Endothelial cell (in vitro differentiated cells): ENCODE results near the gene INSR. TPM values are rescaled to one million over a fixed set of nuclear protein-coding genes. Genes with fewer than 3 reads are reported as not detected.

Experiments used
- DNase-seq: peaks from one replicate; pipeline ENCODE4 v3.0.0; 2021; ENCODE audit warnings: low spot score
- H3K27ac Mint-ChIP-seq: one replicate; pipeline ENCODE4 v1.8.0; 2021; ENCODE audit warnings: mixed read lengths, inconsistent platforms; ENCODE audit not compliant: unreplicated experiment
- H3K27me3 Mint-ChIP-seq: one replicate; pipeline ENCODE4 v1.8.0; 2021; ENCODE audit warnings: mild to moderate bottlenecking, moderate library complexity, mixed read lengths, inconsistent platforms; ENCODE audit not compliant: unreplicated experiment
- H3K36me3 Mint-ChIP-seq: one replicate; pipeline ENCODE4 v1.8.0; 2021; ENCODE audit warnings: mild to moderate bottlenecking, low read depth, mixed read lengths, inconsistent platforms; ENCODE audit not compliant: unreplicated experiment
- H3K4me1 Mint-ChIP-seq: one replicate; pipeline ENCODE4 v1.8.0; 2021; ENCODE audit warnings: mild to moderate bottlenecking, mixed read lengths, inconsistent platforms; ENCODE audit not compliant: unreplicated experiment
- H3K4me3 Mint-ChIP-seq: one replicate; pipeline ENCODE4 v1.8.0; 2021; ENCODE audit warnings: mild to moderate bottlenecking, mixed read lengths, inconsistent platforms; ENCODE audit not compliant: unreplicated experiment
- H3K9me3 Mint-ChIP-seq: one replicate; pipeline ENCODE4 v1.8.0; 2021; ENCODE audit warnings: mixed read lengths, inconsistent platforms; ENCODE audit not compliant: unreplicated experiment
- CTCF ChIP-seq: fragments of 200-600 bp; sonication (generic); IDR thresholded peaks from one replicate; pipeline ENCODE4 v1.5.0; 2021; ENCODE audit warnings: antibody characterized with exemption; ENCODE audit not compliant: unreplicated experiment
- total RNA-seq: library from RNA; stranded (reverse); fragmentation: NEBNext Ultra II Directional; extraction: Animal tissue kit (Norgen Biotek cat#: 25700); gene quantifications from one replicate; pipeline ENCODE4 v1.2.1, GENCODE V29; 2021; ENCODE audit not compliant: unreplicated experiment

Gene INSR
- total RNA-seq, 1 donor from 2014 or later: 28.9 TPM

GRCh38 chr19:7161292-7161691 lies 132.9 kb downstream of the INSR start:
- H3K27me3 Mint-ChIP-seq: peaks cover 5% of the 10 kb centered on the region
- no peaks in the 10 kb centered on the region for H3K9me3 Mint-ChIP-seq
- H3K4me1 Mint-ChIP-seq: no peaks in the 10 kb centered on the region
- no peak for DNase-seq
- no peak for TF ChIP-seq CTCF
- peak overlapping the region; percentile 78 for H3K4me3 Mint-ChIP-seq
- peaks cover 13% of the 10 kb centered on the region for H3K36me3 Mint-ChIP-seq
- peak overlapping the region; percentile 30 for H3K27ac Mint-ChIP-seq

GRCh38 chr19:7159105-7159933 lies 134.9 kb downstream of the INSR start:
- Mint-ChIP-seq H3K9me3 (no peaks in the 10 kb centered on the region), H3K4me3 (no peak overlapping the region), H3K4me1 (no peaks in the 10 kb centered on the region), H3K36me3 (peaks cover 10% of the 10 kb centered on the region), H3K27me3 (peaks cover 3% of the 10 kb centered on the region), H3K27ac (no peak overlapping the region)
- DNase-seq: no peak
- no peak for TF ChIP-seq CTCF

- H3K27ac Mint-ChIP-seq: peak overlapping the region; percentile 13
These were observed 141.2 kb downstream of the INSR start for GRCh38 chr19:7153022-7153421.

GRCh38 chr19:7152568-7152967 lies 141.6 kb downstream of the INSR start:
- Mint-ChIP-seq H3K36me3 (peaks cover 14% of the 10 kb centered on the region), H3K4me1 (peaks cover 4% of the 10 kb centered on the region), H3K9me3 (no peaks in the 10 kb centered on the region), H3K27ac (no peak overlapping the region), H3K4me3 (no peak overlapping the region), H3K27me3 (peaks cover 1% of the 10 kb centered on the region)
- no peak for TF ChIP-seq CTCF
- DNase-seq: no peak

More at GRCh38 chr19:7153022-7153421, 141.2 kb downstream of the INSR start:
- no peak for TF ChIP-seq CTCF
- Mint-ChIP-seq H3K9me3 (no peaks in the 10 kb centered on the region), H3K27me3 (peaks cover 1% of the 10 kb centered on the region), H3K36me3 (peaks cover 13% of the 10 kb centered on the region), H3K4me1 (peaks cover 4% of the 10 kb centered on the region), H3K4me3 (peak overlapping the region; percentile 83)
- DNase-seq: no peak
